Memory B cell (primary cell): ENCODE data around the gene ATN1.

Source experiments
- ATAC-seq: fragments of 150-1000 bp; cut with Tn5 transposase; 2 replicates; pipeline ENCODE4 v1.10.0; 2021; ENCODE audit warnings: low read depth, mild to moderate bottlenecking, moderate library complexity
- DNase-seq, 2 donors: peaks; one replicate each; pipeline ENCODE4 v3.0.0; 2022; ENCODE audit warnings: low spot score in 2 of 2
- H3K27ac Mint-ChIP-seq: one replicate; pipeline ENCODE4 v1.8.0; 2022; ENCODE audit warnings: mild to moderate bottlenecking, moderate library complexity, mixed read lengths
- H3K27me3 Mint-ChIP-seq: one replicate; pipeline ENCODE4 v1.8.0; 2022; ENCODE audit warnings: mixed read lengths
- H3K36me3 Mint-ChIP-seq: one replicate; pipeline ENCODE4 v1.8.0; 2022; ENCODE audit warnings: mild to moderate bottlenecking, mixed read lengths
- H3K4me1 Mint-ChIP-seq: one replicate; pipeline ENCODE4 v1.8.0; 2022; ENCODE audit warnings: mixed read lengths
- H3K4me3 Mint-ChIP-seq: one replicate; pipeline ENCODE4 v1.8.0; 2022; ENCODE audit warnings: mild to moderate bottlenecking, moderate library complexity, mixed read lengths
- H3K9me3 Mint-ChIP-seq: one replicate; pipeline ENCODE4 v1.8.0; 2022; ENCODE audit warnings: mixed read lengths

The ATN1 gene

DNA sequence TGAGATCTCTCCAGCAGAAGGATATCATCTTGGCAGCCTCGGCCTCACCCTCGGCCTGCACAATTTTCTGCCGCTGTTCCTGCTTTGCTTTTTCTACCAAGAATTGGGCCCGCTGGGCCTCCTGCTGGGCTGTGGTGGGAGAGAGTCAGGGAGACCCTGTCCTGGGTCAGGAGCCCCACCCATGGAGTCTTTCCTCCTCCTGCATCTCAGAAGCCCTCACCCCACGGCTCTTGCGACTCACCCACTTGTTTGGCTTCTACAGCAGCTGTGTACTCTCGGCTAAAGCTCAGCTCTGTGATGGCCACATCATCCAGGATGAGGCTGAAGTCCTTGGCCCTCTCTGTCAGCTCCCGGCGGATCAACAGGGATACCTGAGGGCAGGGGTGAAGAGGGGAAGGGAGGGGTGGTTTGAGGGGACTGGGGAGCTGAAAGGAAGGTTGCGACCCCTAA lies 39.9 kb downstream of the ATN1 start:
- Mint-ChIP-seq H3K27ac (no peak overlapping the region), H3K4me3 (no peak overlapping the region), H3K4me1 (peaks cover 37% of the 10 kb centered on the region), H3K36me3 (peaks cover 19% of the 10 kb centered on the region), H3K27me3 (no peaks in the 10 kb centered on the region), H3K9me3 (no peaks in the 10 kb centered on the region)
- no peak for DNase-seq
- ATAC-seq = no peak

DNA sequence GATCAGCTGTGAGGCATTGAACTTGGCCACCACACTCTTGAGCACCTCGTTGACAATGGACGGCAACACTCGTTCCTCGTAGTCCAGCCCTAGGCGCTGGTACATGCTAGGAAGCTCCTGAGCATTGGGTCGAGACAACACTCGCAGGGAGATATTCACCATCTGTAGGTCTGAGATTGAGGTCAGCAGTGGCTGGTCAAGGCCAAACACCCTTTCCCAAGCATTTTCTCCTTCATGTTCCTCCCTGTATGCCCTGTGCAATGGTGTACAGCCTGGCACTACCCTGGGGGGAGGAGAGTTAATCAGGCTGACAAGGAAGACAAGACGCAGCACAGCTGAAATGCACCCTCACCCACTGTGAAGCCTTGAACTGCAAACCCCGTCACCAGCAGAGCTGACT lies 40.7 kb downstream of the ATN1 start:
- Mint-ChIP-seq H3K9me3 (no peaks in the 10 kb centered on the region), H3K36me3 (peaks cover 21% of the 10 kb centered on the region), H3K27me3 (no peaks in the 10 kb centered on the region), H3K27ac (peak overlapping the region; percentile 81), H3K4me3 (peak overlapping the region; percentile 100), H3K4me1 (peaks cover 36% of the 10 kb centered on the region)
- DNase-seq = no peak
- no peak for ATAC-seq

DNA sequence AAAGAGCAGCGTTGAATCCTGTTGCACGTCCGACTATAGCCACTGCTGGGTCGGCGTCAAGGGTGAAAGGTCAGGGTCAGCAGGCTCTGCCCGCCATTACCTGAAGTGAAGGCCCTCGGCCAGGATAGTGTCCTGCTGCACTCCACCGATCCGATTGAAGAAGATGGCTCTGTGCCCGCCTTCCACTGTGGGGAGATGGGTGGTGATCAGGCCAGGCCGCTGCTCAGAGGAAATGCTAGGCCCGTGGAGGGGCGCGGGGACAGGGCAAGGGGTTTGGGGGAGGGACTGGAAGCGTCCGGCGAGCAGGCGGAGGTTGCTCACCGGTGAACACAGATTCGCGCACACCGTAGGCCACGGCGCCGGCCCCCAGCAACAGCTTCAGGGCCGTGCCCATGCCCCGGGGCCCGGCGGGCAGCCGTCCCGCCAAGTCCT lies 42.4 kb downstream of the ATN1 start:
- DNase-seq (no peak), ATAC-seq (no peak)
- no peaks in the 10 kb centered on the region for H3K27me3 Mint-ChIP-seq
- H3K36me3 Mint-ChIP-seq = peaks cover 23% of the 10 kb centered on the region
- H3K27ac Mint-ChIP-seq = peak overlapping the region; percentile 98
- peaks cover 25% of the 10 kb centered on the region for H3K4me1 Mint-ChIP-seq
- H3K4me3 Mint-ChIP-seq = peak overlapping the region; percentile 100
- H3K9me3 Mint-ChIP-seq = no peaks in the 10 kb centered on the region

DNA sequence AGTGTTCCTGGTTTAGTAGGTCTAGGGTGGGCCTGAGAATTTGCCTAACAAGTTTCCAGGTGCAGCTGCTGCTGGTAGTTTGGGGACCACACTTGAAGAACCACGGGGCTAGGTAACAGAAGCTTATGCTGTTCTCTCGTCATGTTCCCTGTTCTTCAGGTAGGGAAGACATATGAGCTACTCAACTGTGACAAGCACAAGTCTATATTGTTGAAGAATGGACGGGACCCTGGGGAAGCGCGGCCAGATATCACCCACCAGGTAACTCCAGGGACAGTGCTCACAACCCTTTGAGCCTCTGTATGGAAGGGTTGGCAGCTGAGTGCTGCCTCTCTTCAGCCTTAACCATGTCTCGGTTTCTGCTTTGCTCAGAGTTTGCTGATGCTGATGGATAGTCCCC lies 46.4 kb downstream of the ATN1 start:
- ATAC-seq = no peak
- Mint-ChIP-seq H3K27ac (no peak overlapping the region), H3K36me3 (peaks cover 13% of the 10 kb centered on the region), H3K9me3 (no peaks in the 10 kb centered on the region), H3K4me1 (peaks cover 18% of the 10 kb centered on the region), H3K27me3 (no peaks in the 10 kb centered on the region), H3K4me3 (no peak overlapping the region)
- DNase-seq = no peak

DNA sequence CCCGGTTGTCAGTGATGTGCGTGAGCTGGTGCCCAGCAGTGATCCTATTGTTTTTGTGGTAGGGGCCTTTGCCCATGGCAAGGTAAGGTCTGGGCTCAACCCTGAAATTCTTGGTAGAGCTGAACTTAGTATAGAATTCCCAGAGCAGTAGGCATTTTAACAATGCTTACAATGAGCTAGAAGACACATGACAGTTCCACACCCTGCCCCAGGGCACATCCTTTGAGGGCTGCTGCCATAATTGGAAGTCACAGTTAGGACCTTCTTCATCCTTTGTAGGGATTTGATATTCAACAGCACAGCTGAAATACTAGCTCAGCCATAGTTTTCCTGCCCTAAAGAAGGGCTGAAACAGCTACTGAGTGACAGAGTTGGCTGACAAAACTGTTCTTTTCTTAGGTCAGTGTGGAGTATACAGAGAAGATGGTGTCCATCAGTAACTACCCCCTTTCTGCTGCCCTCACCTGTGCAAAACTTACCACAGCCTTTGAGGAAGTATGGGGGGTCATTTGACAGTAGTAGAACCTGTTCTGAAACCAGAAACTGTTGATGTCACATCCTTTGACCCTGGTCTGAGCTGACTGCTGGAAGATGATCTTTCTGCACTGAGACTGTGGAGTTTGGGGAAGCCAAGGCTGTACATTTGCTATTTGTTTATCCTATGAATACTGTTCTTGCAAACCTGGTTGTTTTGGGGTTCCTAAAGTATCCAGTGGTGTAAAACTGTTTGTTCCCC lies 47.7 kb downstream of the ATN1 start:
- Mint-ChIP-seq H3K36me3 (peaks cover 12% of the 10 kb centered on the region), H3K4me3 (no peak overlapping the region), H3K9me3 (no peaks in the 10 kb centered on the region), H3K27me3 (no peaks in the 10 kb centered on the region), H3K27ac (no peak overlapping the region), H3K4me1 (peaks cover 14% of the 10 kb centered on the region)
- no peak for ATAC-seq
- no peak for DNase-seq

DNA sequence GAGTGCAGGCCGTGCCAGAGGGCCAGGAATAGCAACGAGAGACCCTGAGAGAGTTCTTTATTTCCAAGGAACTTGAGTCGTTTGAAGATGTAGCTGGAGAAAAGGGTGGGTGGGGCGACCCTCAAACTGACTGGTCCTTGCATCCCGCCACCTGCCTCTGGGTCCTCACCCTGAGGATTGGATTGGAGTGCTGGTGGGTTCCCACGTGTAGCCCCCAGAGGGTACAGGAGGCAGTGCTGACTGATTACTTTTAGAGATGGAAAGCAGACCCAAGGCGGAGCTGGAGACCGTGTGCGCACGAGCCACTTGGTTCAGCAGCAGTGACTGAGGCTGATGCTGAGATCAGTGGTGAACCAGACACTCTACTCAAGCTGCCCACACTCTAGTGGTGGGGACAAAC lies 49.9 kb downstream of the ATN1 start:
- Mint-ChIP-seq H3K27me3 (no peaks in the 10 kb centered on the region), H3K4me3 (no peak overlapping the region), H3K36me3 (peaks cover 14% of the 10 kb centered on the region), H3K9me3 (no peaks in the 10 kb centered on the region), H3K27ac (no peak overlapping the region), H3K4me1 (peaks cover 4% of the 10 kb centered on the region)
- DNase-seq = no peak
- no peak for ATAC-seq

DNA sequence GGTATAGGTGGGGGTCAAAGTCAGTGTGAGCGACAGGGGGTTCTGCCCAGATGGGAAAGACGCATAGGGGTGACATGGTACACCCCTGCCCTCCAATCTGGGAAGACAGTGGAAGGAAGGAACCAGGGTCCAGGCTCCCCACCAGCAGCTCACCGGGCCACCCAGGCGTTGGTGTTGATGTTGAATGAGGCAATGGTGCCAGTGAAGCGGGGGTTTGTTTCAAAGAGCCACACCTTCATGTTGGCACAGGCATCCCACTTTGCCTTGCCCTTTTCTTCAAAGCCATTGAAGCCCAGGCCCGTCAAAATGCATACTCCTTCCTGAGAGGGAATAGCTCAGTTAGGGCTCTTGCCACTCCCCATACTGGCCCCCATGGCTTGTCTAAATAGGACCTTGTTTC lies 50.4 kb downstream of the ATN1 start:
- H3K27ac Mint-ChIP-seq = no peak overlapping the region

DNA sequence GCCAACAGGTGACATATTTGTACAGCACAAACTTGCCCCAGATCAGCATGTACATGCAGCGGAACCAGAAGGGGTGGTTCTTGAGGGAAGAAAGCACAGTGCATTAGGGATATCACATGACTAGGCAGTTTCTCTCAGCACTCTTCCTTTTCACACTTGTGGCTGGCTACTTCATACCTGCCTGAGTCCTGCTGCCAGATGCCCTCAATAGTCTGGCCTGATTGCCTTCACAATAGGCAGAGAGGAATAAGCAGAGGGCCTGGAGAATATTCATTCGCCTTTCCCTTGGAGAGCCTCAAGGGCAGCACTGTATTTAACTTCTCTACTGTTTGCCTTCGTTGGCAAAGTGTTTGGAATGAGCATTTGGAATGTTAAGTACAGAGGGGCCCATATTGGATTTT lies 50.9 kb downstream of the ATN1 start:
- H3K27ac Mint-ChIP-seq = peak overlapping the region; percentile 14
- peaks cover 15% of the 10 kb centered on the region for H3K36me3 Mint-ChIP-seq
- no peak for ATAC-seq
- H3K27me3 Mint-ChIP-seq = no peaks in the 10 kb centered on the region
- no peak for DNase-seq
- H3K4me1 Mint-ChIP-seq = no peaks in the 10 kb centered on the region
- no peak overlapping the region for H3K4me3 Mint-ChIP-seq
- H3K9me3 Mint-ChIP-seq = no peaks in the 10 kb centered on the region

More for the DNA sequence above, 50.4 kb downstream of the ATN1 start:
- no peak for ATAC-seq
- peaks cover 2% of the 10 kb centered on the region for H3K4me1 Mint-ChIP-seq
- H3K9me3 Mint-ChIP-seq = no peaks in the 10 kb centered on the region
- no peaks in the 10 kb centered on the region for H3K27me3 Mint-ChIP-seq
- no peak for DNase-seq
- peaks cover 14% of the 10 kb centered on the region for H3K36me3 Mint-ChIP-seq
- H3K4me3 Mint-ChIP-seq = no peak overlapping the region

DNA sequence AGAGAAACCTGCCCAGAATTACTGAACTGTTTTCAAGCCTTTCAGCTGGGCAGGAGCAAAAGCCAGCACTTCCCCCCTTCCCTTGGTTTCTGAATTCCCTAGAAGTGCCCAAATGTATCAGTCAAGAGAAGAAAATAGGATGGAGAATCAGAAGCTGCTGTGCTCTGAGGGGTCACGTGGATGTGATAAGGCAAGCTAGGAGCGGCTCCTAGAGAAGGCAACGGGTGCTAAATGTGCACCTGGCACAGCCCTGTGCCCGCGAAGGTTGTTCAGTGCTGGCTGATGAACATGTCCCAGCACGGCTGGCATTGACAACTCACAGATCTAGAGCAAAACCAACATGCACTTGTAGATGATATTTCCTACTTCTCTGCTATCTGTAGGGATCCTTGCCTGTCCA lies 51.3 kb downstream of the ATN1 start:
- Mint-ChIP-seq H3K9me3 (no peaks in the 10 kb centered on the region), H3K4me1 (no peaks in the 10 kb centered on the region), H3K27me3 (no peaks in the 10 kb centered on the region), H3K4me3 (no peak overlapping the region), H3K27ac (peak overlapping the region; percentile 14), H3K36me3 (peaks cover 15% of the 10 kb centered on the region)
- DNase-seq (no peak), ATAC-seq (no peak)

DNA sequence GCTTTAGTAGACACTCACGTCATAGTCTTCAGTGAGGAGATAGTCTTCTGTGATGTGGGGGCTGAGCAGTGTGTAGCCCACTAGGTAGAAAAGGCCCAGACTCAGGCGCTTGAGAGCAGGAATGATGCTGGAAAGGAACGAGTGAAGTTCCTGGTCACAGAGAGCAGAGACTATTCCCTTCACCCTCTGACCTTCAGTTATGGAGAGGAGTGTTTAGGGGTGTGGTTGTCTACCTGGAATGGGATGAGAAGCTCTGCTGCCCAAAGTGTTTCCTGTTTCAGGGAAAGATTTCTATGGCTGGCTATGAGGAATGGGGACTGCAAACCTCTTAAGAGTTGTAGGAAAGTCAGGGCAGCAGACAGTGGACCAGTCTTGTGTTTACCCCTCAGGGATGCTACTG lies 51.7 kb downstream of the ATN1 start:
- no peaks in the 10 kb centered on the region for H3K9me3 Mint-ChIP-seq
- no peak for DNase-seq
- no peaks in the 10 kb centered on the region for H3K4me1 Mint-ChIP-seq
- H3K4me3 Mint-ChIP-seq = no peak overlapping the region
- H3K27me3 Mint-ChIP-seq = no peaks in the 10 kb centered on the region
- peaks cover 15% of the 10 kb centered on the region for H3K36me3 Mint-ChIP-seq
- ATAC-seq = no peak
- H3K27ac Mint-ChIP-seq = peak overlapping the region; percentile 17

DNA sequence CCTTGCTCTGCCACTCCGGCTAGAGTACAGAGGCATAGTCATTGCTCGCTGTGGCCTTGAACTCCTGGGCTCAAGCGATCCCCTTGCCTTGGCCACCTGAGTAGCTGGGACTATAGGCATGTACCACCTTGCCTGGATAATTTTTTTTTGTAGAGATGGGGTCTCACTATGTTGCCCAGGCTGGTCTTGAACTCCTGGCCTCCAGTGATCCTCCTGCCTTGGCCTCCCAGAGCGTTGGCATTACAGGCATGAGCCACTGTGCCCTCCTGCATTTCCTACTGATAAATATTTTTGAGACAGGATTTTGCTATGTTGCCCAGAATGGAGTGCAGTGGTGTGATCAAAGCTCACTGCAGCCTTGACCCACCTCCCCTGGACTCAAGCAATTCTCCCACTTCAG lies 52.3 kb downstream of the ATN1 start:
- ATAC-seq (no peak), DNase-seq (no peak)
- Mint-ChIP-seq H3K27me3 (no peaks in the 10 kb centered on the region), H3K27ac (no peak overlapping the region), H3K4me3 (no peak overlapping the region), H3K36me3 (peaks cover 13% of the 10 kb centered on the region), H3K4me1 (no peaks in the 10 kb centered on the region), H3K9me3 (no peaks in the 10 kb centered on the region)

DNA sequence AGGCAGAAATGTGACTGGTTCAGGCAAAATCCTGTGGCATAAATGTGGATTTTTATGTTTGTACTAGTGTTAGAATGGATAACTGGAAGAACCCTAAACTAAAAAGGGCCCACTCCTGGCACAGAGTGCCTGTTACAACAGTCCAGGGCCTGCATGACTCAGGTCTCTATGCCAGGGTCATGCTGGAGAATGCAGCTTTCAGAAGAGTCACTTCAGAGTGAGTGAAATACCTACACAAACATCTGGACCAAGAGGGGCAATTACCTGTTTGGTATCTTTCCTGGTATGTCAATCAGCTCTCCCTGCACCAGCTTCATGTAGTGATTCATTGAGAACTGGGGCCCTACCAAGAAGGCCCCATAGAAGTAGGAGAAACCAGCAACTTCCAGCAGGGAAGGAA lies 53.0 kb downstream of the ATN1 start:
- no peak overlapping the region for H3K27ac Mint-ChIP-seq
- no peak overlapping the region for H3K4me3 Mint-ChIP-seq
- H3K4me1 Mint-ChIP-seq = no peaks in the 10 kb centered on the region
- ATAC-seq = no peak
- H3K36me3 Mint-ChIP-seq = peaks cover 13% of the 10 kb centered on the region
- DNase-seq = no peak
- H3K9me3 Mint-ChIP-seq = no peaks in the 10 kb centered on the region
- H3K27me3 Mint-ChIP-seq = no peaks in the 10 kb centered on the region

DNA sequence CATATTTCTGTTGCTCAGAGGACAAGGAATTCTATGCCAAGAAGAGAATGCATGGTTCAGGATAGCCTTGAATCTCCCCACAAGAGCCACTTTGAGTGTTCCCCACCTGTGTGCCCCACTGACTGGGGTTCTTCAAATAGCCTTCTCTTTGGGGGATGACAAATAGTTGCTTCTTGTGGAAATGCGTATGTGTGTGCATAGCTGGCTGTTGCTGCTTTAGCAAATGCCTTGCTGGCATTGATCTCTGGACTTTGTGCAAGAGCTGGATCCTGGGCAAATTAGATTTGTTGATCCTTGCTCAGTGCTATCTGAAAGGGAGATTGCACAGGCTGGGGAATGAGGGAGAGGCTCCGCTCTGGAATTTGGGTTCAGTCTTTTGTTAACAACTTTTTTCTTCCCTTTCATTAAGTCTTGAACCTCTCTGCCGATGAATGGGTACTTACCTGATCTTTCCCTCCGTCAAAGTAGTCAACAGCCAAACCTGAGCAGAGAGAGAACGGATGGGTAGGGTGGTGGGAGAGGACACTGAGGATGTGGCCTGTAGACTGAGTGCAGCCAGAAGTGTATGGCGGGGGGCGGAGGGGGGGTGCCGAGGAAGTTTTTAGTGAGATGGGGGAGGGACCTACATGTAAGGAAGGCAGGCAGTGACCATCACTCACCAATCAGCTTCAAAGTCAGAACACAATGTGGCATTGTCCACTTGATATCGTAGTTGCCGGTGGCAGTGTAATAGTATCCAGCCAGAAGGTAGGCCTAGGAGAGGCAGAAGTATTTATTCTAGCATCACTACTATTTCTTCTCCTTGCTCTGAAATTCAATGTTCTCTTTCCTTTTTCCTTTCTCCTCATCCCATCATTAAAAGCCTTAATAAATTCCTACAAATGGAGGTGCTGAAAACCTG lies 53.6 kb downstream of the ATN1 start:
- Mint-ChIP-seq H3K27me3 (no peaks in the 10 kb centered on the region), H3K4me3 (no peak overlapping the region), H3K4me1 (no peaks in the 10 kb centered on the region), H3K27ac (peak overlapping the region; percentile 14), H3K36me3 (peaks cover 10% of the 10 kb centered on the region), H3K9me3 (no peaks in the 10 kb centered on the region)
- ATAC-seq (no peak), DNase-seq (no peak)

DNA sequence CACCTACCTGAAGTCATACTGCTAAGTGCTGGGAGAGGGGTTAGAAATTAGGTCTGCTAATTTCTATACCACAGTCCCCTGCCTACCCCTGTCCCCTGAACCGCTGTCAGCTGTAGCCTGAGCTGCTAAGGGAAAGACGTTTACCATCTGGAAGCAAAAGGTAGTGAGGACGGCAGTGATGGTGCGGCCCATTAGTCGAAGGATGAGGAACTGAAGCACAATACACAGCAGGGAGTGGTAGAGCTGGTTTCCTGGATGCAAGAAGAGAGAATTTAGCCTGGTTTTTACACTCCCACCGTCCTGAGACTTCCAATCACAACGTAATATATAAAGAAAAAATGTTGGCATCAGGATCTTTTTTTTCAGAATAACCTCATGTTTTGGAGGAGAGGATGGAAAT lies 54.8 kb downstream of the ATN1 start:
- H3K9me3 Mint-ChIP-seq = no peaks in the 10 kb centered on the region
- H3K4me3 Mint-ChIP-seq = no peak overlapping the region
- H3K36me3 Mint-ChIP-seq = peaks cover 8% of the 10 kb centered on the region
- no peak for ATAC-seq
- no peaks in the 10 kb centered on the region for H3K27me3 Mint-ChIP-seq
- no peak overlapping the region for H3K27ac Mint-ChIP-seq
- H3K4me1 Mint-ChIP-seq = no peaks in the 10 kb centered on the region
- DNase-seq = no peak
